GM21526 (cell line): ENCODE measurements around the gene ARL2BP.
"Not testable (repeated sequence)": the region's sequence is repeated elsewhere in the genome, so short reads cannot be mapped to it uniquely, and the experiment has no call there.

Experiments used
- ATAC-seq: cut with Tn5 transposase; IDR thresholded peaks from one replicate; pipeline ENCODE4 v1.9.1; 2021; ENCODE audit warnings: moderate library complexity; ENCODE audit not compliant: unreplicated experiment, low FRiP score

The ARL2BP gene

DNA sequence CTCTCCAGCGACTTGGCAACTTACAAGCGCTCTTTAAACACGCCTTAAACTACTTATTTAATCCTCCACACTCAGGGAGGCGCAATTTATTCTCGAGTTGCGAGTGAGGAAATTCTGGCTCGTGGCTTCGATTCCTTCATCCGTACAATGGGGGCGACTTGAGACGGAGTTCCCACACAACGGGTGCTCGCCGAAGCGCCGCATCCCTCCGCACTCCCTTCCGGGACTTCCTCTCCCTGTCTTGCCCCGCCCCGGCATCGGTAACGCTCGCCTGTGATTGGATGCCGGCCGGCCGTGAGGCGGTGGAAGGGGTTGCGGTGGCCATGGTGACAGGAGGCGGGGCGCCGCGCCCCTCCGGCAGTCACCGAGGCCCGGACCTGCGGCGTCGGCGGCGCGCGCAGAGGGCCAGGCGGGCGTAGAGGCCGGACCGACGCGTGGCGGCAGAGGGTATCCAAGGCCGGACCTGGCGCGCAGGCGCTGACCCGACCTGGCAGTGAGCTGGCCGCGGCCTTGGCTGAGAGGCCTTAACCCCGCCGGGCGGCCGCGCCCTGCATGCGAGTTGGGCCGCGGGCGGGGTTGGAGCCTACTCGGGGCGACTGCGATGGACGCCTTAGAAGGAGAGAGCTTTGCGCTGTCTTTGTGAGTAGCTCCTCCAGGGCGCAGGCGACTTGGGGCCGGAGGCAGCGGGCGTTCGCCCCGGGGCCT lies at the start of gene ARL2BP:
TSS of gene ARL2BP (plus strand) at position 493 of the 705 bp plus-strand sequence. CDS start at position 602, 109 bp downstream.
- peak; percentile 90 for ATAC-seq

DNA sequence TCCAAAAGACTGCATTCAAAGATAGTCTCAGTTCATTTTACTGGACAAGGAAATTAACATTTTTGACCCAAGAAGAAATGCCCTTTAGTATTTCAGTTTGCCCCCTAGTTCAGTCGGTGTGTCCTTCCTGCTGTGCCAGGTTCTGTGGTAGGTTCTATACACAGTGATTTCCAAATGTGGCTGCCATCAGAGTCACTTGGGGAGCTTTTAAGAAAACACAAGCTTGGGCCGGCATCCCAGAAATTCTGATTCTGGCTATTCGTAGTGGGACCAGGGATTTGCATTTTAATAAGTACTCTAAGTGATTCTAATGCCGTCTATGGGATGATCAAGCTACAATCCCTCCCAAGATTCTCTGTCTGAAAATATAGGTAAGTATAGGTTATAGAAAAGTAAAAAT lies 48.8 kb upstream of the ARL2BP start:
- no peak for ATAC-seq

DNA sequence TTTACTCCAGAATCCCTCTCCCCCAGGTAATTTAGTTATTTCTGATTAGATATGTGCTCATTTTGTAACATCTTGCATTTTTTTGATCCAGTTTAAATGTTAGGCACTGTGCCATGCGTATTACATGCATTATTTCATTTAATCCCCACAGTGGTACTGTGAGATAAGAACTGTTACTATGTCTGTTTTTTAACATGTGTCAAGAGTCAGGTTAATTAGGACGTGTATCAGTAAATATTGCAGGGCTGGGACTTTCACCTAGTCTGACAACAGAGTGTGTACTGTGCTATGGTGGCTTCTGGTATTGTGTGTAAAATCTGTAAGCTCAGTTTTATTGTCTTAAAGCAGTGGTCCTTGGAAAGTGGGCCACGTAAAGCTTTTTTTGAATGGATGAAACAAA lies 48.3 kb upstream of the ARL2BP start:
- ATAC-seq = no peak

DNA sequence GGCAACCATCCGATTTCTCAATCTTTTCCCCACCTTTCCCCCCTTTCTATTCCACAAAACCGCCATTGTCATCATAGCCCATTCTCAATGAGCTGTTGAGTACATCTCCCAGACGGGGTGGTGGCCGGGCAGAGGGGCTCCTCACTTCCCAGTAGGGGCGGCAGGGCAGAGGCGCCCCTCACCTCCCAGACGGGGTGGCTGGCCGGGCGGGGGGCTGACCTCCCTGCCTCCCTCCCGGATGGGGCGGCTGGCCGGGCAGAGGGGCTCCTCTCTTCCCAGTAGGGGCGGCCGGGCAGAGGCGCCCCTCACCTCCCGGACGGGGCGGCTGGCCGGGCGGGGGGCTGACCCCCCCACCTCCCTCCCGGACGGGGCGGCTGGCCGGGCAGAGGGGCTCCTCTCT lies 44.7 kb upstream of the ARL2BP start:
- not testable (repeated sequence) for ATAC-seq

DNA sequence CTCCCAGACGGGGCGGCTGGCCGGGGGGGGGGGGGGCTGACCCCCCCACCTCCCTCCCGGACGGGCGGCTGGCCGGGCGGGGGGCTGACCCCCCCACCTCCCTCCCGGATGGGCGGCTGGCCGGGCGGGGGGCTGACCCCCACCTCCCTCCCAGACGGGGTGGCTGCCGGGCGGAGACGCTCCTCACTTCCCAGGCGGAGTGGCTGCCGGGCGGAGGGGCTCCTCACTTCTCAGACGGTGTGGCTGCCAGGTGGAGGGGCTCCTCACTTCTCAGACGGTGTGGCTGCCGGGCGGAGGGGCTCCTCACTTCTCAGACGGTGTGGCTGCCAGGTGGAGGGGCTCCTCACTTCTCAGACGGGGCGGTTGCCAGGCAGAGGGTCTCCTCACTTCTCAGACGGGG lies 44.1 kb upstream of the ARL2BP start:
- ATAC-seq = not testable (repeated sequence)

DNA sequence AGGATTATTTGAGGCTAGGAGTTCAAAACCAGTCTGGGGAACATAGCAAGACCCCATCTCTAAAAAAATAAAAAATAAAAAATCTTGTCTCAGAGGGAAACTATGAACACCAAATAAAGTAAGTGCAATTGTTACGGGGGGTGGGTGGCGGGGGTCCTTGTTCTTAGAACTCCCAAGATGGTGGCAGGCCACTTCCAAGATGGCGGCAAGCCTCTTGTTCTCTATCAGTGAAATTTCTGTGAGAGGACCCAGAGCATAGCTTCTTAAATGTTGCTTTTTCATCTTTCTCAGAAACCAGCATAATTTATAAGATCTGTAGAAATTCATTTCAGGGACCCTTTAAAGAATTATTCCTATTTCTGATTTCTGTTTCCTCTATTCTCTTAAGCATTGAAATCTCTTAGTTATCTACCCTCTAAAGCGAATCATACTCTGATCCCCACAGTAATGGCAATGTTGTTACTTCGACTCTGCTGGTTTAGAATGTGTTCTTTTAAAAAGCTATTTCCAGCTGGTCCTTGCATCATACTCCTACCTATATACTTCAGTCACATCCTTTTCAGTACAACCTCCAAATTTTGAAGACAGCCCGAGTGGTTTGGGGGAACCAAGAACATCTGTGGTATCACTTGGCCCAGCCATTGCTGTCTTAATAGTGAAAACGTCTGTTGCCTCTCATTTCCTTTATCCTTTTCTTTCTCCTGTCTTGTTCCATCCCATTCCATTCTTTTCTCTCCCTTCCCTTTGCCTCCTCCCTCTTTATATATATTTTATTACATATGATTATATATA lies 42.8 kb upstream of the ARL2BP start:
- no peak for ATAC-seq

GRCh38 chr16:57203451-57203850 lies 41.6 kb upstream of the ARL2BP start:
- ATAC-seq = no peak

GRCh38 chr16:57204675-57205074 lies 40.4 kb upstream of the ARL2BP start:
- no peak for ATAC-seq

- no peak for ATAC-seq
Observed at GRCh38 chr16:57208926-57209325, 36.1 kb upstream of the ARL2BP start.

- ATAC-seq = no peak
Observed at GRCh38 chr16:57209780-57210179, 35.3 kb upstream of the ARL2BP start.

GRCh38 chr16:57213462-57213861 lies 31.6 kb upstream of the ARL2BP start:
- ATAC-seq = no peak

DNA sequence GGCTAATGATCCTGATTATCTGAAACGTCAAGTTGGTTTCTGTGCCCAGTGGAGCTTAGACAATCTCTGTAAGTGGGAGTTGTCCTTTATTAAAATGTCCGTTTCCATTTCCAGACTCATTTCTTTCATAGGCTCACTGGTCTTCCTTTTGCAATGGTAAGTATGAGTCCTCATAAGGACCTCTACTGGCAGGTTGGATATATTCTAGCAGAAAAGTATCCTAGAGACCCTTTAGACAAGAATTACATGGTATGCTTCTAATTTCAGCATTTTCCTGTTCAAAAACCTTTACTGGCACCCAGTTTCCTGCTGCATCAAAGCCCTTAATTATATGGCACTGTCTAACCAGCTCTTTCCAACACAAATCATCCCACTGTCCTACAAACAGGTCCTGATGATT lies 28.1 kb upstream of the ARL2BP start:
- ATAC-seq = no peak

DNA sequence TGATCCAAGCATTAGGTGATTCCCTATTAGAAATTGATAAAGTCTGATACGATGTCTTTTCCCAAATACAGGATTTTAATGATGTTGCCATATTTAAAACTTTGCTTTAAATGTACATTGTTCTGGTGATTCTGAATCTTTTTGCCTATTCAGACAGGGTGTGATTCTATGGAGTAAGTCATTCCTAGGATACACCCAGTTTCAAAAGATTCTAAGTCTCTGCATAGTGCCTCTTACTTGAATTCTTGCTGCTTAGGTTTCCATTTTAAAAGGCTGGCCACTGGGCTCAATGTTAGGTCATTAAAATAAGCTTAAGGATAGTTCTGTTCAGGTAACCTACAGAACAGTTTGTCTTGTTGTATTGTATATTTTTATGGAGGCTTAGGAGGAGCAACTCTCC lies 22.0 kb upstream of the ARL2BP start:
- no peak for ATAC-seq

- no peak for ATAC-seq
Observed at GRCh38 chr16:57224651-57225335, 20.3 kb upstream of the ARL2BP start.

DNA sequence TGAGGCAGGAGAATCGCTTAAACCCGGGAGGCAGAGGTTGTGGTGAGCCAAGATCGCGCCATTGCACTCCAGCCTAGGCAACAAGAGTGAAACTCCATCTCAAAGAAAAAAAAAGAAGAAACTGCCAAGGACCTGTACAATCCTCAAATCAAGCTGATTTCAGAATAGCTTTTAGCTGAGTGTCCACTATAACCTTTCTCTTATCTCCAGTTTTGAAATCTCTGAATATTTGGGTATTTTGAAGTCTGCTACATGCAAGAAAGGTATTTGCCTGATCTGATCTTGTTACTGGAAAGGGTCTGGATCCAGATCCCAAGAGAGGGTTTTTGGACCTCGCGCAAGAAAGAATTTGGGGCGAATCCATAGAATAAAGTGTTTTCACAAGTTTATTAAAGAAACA lies 19.1 kb upstream of the ARL2BP start:
- ATAC-seq = no peak

GRCh38 chr16:57226701-57227621 lies 18.1 kb upstream of the ARL2BP start:
- ATAC-seq = no peak

DNA sequence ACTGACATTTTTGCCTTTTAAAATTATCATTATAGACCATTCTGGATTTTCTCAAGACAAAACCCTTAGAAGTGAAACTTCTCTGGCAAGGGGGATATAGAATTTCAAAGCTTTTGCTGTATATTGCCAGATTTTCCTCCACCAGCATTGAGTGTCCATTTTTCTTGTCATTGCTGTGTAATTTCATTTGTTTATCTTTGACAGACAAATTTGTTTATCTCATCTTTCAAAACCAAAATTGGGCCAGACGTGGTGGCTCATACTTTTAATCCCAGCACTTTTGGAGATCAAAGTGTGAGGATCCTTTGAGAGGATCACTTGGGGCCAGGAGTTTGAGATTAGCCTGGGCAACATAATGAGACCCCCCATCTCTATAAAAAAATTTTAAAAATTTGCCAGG lies 16.0 kb upstream of the ARL2BP start:
- ATAC-seq = no peak

GRCh38 chr16:57231821-57232350 lies 13.2 kb upstream of the ARL2BP start:
- no peak for ATAC-seq

- no peak for ATAC-seq
Observed at GRCh38 chr16:57233944-57234706, 10.9 kb upstream of the ARL2BP start.
